ENCODE data around the gene PAX5.

The PAX5 gene

GRCh38 chr9:37025071-37025822 lies 8.8 kb downstream of the PAX5 start:
- DNase-seq (ENCODE audit: low read depth in 2 of 2), result no peak

- DNase-seq (ENCODE audit: low read depth in 2 of 2), result no peak
These were observed 16.5 kb downstream of the PAX5 start for GRCh38 chr9:37017546-37017945.

GRCh38 chr9:37011530-37011929 lies 22.5 kb downstream of the PAX5 start:
- no peak for DNase-seq (ENCODE audit: low read depth in 2 of 2)

DNA sequence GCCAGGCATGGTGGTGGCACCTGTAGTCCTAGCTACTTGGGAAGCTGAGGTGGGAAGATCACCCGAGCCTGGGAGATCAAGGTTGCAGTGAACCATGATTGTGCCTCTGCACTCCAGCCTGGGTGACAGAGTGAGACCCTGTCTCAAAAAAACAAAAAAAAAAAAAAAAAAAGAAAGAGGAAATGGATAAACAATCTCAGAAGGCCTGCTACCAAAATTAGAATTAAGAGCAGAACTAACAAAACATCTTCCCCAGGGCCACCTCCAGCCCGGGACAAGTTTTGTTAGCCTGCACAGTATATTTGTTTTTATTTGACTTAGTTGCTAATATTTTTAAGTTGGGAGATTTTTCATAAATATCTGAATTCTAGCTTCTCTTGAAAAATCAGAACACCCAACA lies 23.1 kb downstream of the PAX5 start:
- DNase-seq (ENCODE audit: low read depth in 2 of 2), result no peak

DNA sequence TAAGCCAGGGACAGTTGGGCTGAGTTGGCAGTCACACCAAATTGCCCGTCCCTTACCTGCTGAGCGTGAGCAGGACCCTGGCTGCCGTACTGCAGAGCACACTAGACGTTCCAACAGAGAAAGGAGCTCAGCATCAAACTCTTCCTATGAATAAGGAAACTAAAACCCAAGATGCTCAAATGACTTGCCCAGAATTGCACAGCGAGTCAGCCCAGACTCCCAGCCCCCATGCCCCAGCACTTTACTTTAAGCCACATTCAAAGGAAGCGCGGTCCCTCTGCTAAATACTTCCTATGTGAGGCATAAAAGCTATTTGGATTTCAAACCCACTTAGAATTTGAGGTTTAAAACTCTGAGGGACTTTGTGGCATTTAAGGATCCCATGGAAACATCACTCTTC lies 23.9 kb downstream of the PAX5 start:
- DNase-seq (ENCODE audit: low read depth in 2 of 2), result no peak

GRCh38 chr9:37007295-37007694 lies 26.8 kb downstream of the PAX5 start:
- DNase-seq (ENCODE audit: low read depth in 2 of 2), result no peak

- DNase-seq (ENCODE audit: low read depth in 2 of 2), result no peak
These were observed 28.4 kb downstream of the PAX5 start for GRCh38 chr9:37005517-37006140.

- no peak for DNase-seq (ENCODE audit: low read depth in 2 of 2)
These were observed 29.6 kb downstream of the PAX5 start for GRCh38 chr9:37004424-37004935.

DNA sequence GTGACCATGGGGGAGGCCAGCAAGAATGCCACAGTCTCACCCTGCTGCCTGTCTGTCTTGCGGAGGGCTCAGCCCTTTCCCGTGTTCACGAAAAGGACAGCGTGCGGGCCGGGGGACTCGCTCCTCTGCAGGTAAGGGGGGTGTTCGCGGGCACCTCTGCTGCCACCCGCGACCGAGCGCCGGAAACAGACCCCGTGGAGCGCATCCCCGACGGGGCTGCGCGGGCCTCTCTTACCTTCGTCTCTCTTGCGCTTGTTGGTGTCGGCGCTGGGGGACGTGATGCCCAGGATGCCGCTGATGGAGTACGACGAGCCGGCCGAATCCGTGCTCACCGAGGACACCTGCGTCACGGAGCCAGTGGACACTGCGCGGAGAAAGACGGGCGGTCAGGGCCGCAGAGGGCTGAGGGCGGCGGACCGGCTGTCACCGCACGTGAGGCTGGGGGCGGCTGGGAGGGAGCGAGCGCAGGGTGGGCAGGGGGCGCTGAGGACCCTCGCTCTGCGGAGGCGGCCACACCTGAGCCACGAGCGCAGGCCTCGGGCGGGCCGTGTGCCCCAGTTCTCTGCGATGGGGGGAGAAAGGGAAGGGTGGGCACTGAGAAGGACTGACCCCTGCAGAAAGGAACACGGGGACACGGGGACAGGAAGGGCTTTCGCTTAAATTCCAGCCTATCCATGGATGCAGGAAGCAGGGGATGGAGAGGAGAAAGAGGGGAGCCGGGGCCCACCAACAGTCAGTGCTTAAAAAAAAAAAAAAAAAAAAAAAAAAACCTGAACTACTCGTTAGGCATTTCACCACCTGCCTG lies 31.5 kb downstream of the PAX5 start:
- DNase-seq (ENCODE audit: low read depth in 2 of 2), result no peak

DNA sequence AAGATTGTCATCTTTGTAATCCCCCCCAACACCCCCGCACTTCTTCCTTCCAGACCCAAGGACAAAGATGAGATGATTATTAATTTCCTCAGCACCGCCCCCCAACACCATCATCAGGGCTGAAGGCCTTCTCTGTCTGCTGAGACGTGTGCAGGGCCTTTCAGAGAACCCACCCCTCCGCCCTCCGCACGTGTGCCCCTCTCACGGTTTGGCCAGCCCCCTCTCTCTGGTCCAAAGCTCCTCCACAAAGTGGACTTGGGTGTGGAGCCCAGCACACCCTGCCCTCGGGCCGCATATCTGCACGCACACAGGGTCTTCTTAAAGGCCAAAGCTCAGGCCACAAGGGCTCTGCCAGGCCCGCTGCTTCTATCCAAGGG lies 32.0 kb downstream of the PAX5 start:
- no peak for DNase-seq (ENCODE audit: low read depth in 2 of 2)

DNA sequence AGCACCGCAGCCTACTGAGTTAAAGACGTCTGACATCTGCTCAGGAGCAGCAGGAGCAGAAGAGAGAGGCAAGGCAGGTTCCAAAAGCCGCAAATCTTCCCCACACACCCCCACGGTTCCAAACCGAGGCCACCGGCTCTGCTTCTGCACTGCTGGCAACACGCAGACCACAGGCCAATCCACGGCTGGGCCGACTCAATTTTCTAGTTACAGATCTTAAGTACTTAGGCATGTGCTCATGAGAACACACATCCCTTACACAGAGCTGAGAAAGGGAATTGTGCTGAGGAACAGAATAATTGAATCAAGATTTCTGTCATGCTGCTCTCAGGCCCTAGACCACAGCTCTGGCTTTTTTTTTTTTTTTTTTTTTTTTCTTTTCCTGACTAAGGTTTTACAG lies 32.6 kb downstream of the PAX5 start:
- no peak for DNase-seq (ENCODE audit: low read depth in 2 of 2)

- no peak for DNase-seq (ENCODE audit: low read depth in 2 of 2)
These were observed 34.2 kb downstream of the PAX5 start for GRCh38 chr9:36999728-37000333.

DNA sequence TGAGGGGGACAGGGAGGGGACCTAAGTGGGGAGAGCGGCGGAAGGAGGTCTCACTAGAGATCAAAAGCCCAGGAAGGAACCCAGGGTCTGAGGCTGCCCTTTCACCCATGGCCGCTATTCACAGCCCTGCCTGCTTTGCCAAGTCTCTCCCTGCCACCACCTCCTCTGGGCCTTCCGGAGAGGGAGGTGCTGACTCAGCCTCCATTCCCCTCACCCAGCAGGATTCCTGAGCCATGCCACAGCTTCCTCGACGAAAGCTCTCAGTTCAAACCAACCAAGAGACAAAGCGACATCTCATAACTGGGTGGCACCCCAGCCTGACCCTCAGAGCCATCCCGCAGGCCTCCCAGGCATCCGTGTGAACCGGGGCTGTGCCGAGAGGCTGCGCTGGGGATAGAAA lies 36.7 kb downstream of the PAX5 start:
- DNase-seq (ENCODE audit: low read depth in 2 of 2), result no peak

DNA sequence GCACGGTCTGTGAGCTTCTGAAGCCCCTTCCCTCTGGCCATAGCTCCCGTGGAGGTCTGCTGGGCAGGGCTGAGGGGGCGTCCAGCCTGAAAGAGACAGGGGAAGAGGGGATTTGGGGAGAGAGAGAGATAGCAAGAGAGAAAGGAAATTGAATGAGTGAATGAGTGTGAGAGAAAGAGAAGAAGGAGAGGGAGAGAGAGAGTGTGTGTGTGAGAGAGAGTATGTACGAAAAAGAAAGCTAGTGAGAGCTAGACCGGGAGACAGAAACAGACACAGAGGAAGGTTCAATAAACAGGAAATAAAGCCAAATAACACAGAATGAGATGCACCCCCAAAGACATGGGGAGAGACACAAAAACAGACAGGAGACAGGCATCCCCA lies 37.4 kb downstream of the PAX5 start:
- DNase-seq (ENCODE audit: low read depth in 2 of 2), result no peak

DNA sequence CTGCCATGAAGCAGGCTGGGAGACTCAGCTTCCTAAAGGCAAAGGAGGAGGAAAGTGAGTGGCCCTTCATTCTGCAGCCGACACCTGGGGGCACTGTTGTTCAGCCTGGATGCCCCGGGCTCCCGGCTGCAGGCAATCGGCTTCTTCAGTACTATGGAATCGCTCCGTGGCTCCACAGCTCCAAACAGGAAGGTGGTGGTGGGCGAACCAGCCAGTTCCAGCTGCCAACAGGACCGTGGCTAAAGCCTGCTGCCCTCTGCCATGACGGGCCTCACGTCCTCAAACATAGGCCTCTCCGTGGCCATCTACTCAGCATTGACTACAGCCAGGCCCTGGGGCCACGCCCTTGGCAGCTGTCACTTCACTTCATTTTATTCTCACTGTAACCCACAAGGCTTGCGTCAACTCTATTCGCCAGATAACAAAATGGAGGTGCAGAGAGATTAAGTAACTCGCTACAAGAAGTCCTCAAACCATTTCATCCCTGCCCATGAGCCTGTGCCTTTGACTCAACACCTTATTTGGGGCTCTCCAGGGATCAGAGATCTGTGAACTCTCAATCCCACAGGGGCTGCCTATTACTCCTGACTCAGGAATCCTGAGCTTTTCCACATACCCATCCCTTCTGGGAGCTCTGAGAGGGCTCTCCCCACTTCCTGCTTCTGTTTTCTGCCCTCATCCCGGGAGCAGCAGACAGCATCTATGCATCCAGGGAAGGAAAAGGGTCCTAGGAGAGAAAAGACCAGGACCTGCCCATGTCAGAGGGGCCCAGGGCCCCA lies 38.0 kb downstream of the PAX5 start:
- DNase-seq (ENCODE audit: low read depth in 2 of 2), result peak in 1 of 2 experiments; percentile 13

DNA sequence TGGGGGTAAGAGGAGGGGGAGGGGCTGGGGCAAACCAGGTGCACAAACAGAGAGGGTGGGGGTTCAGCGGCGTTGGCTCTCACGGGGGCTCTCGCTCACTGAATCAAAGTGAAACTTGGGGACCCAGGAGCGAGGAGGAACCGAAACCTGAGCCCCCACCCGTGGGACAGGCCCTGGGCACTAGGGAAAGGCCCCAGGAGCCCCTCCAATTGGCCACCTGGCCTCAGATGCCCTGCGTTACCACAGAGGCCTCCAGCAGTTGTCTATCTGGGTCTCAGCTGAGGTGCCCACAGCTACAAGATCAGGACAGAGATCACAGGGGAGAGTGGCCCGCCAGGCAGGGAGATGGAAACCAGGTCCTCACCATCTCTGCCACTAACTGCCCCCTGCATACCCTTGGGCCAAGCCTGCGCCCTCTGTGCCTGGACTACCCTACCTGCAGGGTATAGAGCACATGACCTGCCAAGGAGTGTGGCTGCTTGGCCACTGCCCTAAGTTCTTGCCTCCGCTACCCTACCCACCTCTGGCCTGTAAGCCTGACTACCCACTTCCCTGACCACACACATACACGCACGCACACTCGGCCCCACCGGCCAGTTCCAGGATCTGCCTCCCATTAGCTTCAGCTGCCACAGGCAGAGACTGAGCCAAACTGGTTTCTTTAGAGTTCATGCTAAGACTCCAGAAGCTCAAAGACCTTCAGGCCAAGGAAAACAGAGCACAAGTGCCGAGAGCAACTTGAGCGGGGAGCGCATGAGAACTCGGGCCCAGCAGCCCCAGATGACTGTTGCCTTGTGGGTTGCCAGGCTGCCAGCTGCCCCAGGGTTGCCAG lies 39.9 kb downstream of the PAX5 start:
- no peak for DNase-seq (ENCODE audit: low read depth in 2 of 2)

- no peak for DNase-seq (ENCODE audit: low read depth in 2 of 2)
These were observed 41.4 kb downstream of the PAX5 start for GRCh38 chr9:36992501-36993316.

- no peak for DNase-seq (ENCODE audit: low read depth in 2 of 2)
These were observed 42.4 kb downstream of the PAX5 start for GRCh38 chr9:36991516-36992134.

- no peak for DNase-seq (ENCODE audit: low read depth in 2 of 2)
These were observed 45.2 kb downstream of the PAX5 start for GRCh38 chr9:36988848-36989247.
